ENCODE measurements around the gene PCGF6. TPM values are rescaled to one million over a fixed set of nuclear protein-coding genes. Genes with fewer than 3 reads are reported as not detected.

Gene PCGF6
- total RNA-seq, 1 experiment from 2014 or later: 7.2 TPM

DNA sequence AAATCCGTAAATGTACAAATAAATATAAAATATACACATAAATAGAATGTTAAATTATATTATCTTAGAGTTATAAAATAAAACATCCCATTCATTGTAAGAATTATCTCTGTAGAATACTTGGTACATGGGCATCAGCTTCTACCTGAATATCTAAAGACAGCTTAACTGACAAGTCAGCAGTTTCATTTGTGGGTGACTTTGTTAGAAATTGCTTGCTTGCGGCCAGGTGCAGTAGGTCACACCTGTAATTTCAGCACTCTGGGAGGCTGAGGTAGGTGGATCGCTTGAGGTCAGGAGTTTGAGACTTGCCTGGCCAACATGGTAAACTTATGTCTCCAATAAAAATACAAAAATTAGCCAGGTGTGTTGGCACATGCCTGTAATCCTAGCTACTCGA is 14.6 kb downstream of the PCGF6 start:
- Mint-ChIP-seq H3K4me1 (ENCODE audit: insufficient read depth, unreplicated experiment) (no peaks in the 10 kb centered on the region), H3K9me3 (ENCODE audit: unreplicated experiment) (no peaks in the 10 kb centered on the region), H3K27me3 (ENCODE audit: insufficient read depth, unreplicated experiment) (no peaks in the 10 kb centered on the region), H3K4me3 (ENCODE audit: unreplicated experiment) (no peak overlapping the region), H3K36me3 (ENCODE audit: insufficient read depth, unreplicated experiment) (peaks cover 39% of the 10 kb centered on the region), H3K27ac (ENCODE audit: low read depth, unreplicated experiment) (no peak overlapping the region)
- TF ChIP-seq, protein P1, sequence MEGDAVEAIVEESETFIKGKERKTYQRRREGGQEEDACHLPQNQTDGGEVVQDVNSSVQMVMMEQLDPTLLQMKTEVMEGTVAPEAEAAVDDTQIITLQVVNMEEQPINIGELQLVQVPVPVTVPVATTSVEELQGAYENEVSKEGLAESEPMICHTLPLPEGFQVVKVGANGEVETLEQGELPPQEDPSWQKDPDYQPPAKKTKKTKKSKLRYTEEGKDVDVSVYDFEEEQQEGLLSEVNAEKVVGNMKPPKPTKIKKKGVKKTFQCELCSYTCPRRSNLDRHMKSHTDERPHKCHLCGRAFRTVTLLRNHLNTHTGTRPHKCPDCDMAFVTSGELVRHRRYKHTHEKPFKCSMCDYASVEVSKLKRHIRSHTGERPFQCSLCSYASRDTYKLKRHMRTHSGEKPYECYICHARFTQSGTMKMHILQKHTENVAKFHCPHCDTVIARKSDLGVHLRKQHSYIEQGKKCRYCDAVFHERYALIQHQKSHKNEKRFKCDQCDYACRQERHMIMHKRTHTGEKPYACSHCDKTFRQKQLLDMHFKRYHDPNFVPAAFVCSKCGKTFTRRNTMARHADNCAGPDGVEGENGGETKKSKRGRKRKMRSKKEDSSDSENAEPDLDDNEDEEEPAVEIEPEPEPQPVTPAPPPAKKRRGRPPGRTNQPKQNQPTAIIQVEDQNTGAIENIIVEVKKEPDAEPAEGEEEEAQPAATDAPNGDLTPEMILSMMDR (IDR thresholded peaks at IDR 0.05; ENCODE audit: unreplicated experiment): no peak
- BruUV-seq (replicated peaks): no TSS peak
- POLR2A ChIA-PET: no interaction called here
- CTCF ChIA-PET: interaction anchor here (0.6 to 1.1 kb wide), 3 partner anchors 10 to 251 kb away, joined by 3 to 4 read pairs (median 3); no protein-coding TSS in a partner anchor
- intact Hi-C loops (cut with micrococcal nuclease): loop anchor here (10.0 kb wide), 2 partner anchors 252 to 502 kb away; partner anchors contain the start of gene CYP17A1
- DNase-seq (ENCODE audit: unreplicated experiment): no peak

- no TSS peak for BruUV-seq (replicated peaks)
- Mint-ChIP-seq H3K4me3 (ENCODE audit: unreplicated experiment) (no peak overlapping the region), H3K9me3 (ENCODE audit: unreplicated experiment) (no peaks in the 10 kb centered on the region), H3K27ac (ENCODE audit: low read depth, unreplicated experiment) (no peak overlapping the region), H3K36me3 (ENCODE audit: insufficient read depth, unreplicated experiment) (peaks cover 39% of the 10 kb centered on the region), H3K27me3 (ENCODE audit: insufficient read depth, unreplicated experiment) (no peaks in the 10 kb centered on the region), H3K4me1 (ENCODE audit: insufficient read depth, unreplicated experiment) (no peaks in the 10 kb centered on the region)
- DNase-seq (ENCODE audit: unreplicated experiment): no peak
- POLR2A ChIA-PET: interaction anchor here (0.6 to 1.9 kb wide), 6 partner anchors 10 to 417 kb away, joined by 3 to 8 read pairs (median 4); partner anchors contain the start of genes CNNM2, NT5C2 and PCGF6
- CTCF ChIA-PET: interaction anchor here (0.5 to 2.1 kb wide), 25 partner anchors 10 to 923 kb away, joined by 3 to 10 read pairs (median 4); partner anchors contain the start of gene CNNM2
- TF ChIP-seq, protein P1 (IDR thresholded peaks at IDR 0.05; ENCODE audit: unreplicated experiment): no peak
- intact Hi-C loops (cut with micrococcal nuclease): loop anchor here (1.0 to 10.0 kb wide), 4 partner anchors 90 to 500 kb away; partner anchors contain the start of gene CYP17A1
Observed at GRCh38 chr10:103334567-103334966, 16.4 kb downstream of the PCGF6 start.

DNA sequence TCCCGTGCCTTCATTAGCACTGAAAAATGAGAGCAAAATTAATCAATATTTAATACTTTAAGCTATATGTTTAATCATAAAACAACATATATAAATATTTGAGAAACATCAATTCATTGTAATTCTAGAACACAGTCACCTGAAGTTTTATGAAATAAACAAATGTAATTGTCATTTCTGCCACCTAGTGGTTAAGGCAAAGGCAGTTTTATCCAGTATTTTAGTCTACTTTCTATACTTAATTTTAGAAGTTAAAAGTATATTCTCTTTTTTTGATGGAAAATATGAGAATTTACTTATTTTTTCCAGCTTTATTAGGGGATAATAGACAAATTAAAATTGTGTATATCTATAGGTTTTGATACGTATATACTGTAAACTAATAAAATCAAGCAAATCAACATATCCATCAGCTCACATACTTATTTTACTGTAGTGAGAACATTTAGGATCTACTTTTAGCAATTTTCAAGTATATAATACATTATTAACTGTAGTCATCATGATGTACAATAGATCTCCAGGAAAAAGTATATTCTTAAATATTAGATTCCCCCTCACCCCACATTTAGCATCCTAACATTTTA is 16.9 kb downstream of the PCGF6 start:
- intact Hi-C loops (cut with micrococcal nuclease): loop anchor here (1.0 to 10.0 kb wide), 4 partner anchors 90 to 499 kb away; partner anchors contain the start of gene CYP17A1
- Mint-ChIP-seq H3K9me3 (ENCODE audit: unreplicated experiment) (no peaks in the 10 kb centered on the region), H3K27ac (ENCODE audit: low read depth, unreplicated experiment) (no peak overlapping the region), H3K4me3 (ENCODE audit: unreplicated experiment) (no peak overlapping the region), H3K36me3 (ENCODE audit: insufficient read depth, unreplicated experiment) (peaks cover 38% of the 10 kb centered on the region), H3K4me1 (ENCODE audit: insufficient read depth, unreplicated experiment) (no peaks in the 10 kb centered on the region), H3K27me3 (ENCODE audit: insufficient read depth, unreplicated experiment) (no peaks in the 10 kb centered on the region)
- no TSS peak for BruUV-seq (replicated peaks)
- DNase-seq (ENCODE audit: unreplicated experiment): peak; percentile 36
- CTCF ChIA-PET: interaction anchor here (0.5 to 2.1 kb wide), 32 partner anchors 10 to 581 kb away, joined by 3 to 10 read pairs (median 3); partner anchors contain the start of gene CNNM2
- POLR2A ChIA-PET: interaction anchor here (0.6 to 1.9 kb wide), 7 partner anchors 11 to 416 kb away, joined by 3 to 8 read pairs (median 4); partner anchors contain the start of genes CNNM2, NT5C2 and PCGF6
- TF ChIP-seq, protein P1 (IDR thresholded peaks at IDR 0.05; ENCODE audit: unreplicated experiment): peak; percentile 44

- CTCF ChIA-PET: interaction anchor here (0.5 kb wide), 1 partner anchor 23 kb away, joined by 4 read pairs; no protein-coding TSS in a partner anchor
Observed at GRCh38 chr10:103327906-103328305, 23.0 kb downstream of the PCGF6 start.

More at GRCh38 chr10:103327906-103328305, 23.0 kb downstream of the PCGF6 start:
- BruUV-seq (replicated peaks): no TSS peak
- H3K4me1 Mint-ChIP-seq (ENCODE audit: insufficient read depth, unreplicated experiment): no peaks in the 10 kb centered on the region
- no peak overlapping the region for H3K27ac Mint-ChIP-seq (ENCODE audit: low read depth, unreplicated experiment)
- H3K9me3 Mint-ChIP-seq (ENCODE audit: unreplicated experiment): no peaks in the 10 kb centered on the region
- POLR2A ChIA-PET: no interaction called here
- intact Hi-C loops (cut with micrococcal nuclease): no loop called here
- no peak overlapping the region for H3K4me3 Mint-ChIP-seq (ENCODE audit: unreplicated experiment)
- H3K36me3 Mint-ChIP-seq (ENCODE audit: insufficient read depth, unreplicated experiment): peaks cover 72% of the 10 kb centered on the region
- no peaks in the 10 kb centered on the region for H3K27me3 Mint-ChIP-seq (ENCODE audit: insufficient read depth, unreplicated experiment)
- TF ChIP-seq, protein P1 (IDR thresholded peaks at IDR 0.05; ENCODE audit: unreplicated experiment): no peak
- DNase-seq (ENCODE audit: unreplicated experiment): no peak
